GM12878 (cell line): ENCODE results near the gene KDM6B. TPM values are rescaled to one million over a fixed set of nuclear protein-coding genes. Genes with fewer than 3 reads are reported as not detected.

ENCODE experiments used
- BHLHE40 ChIP-seq, 2 experiments: fragments of 450-650 bp in 1 of 2; IDR thresholded peaks; 2 replicates each; pipeline ENCODE4 v1.6.1; 2011 to 2017; ENCODE audit warnings: low read depth in 2 of 2, borderline replicate concordance in 1 of 2, improper control_type of control experiment in 1 of 2, low read length in 1 of 2, mild to moderate bottlenecking in 1 of 2
- ETV6 ChIP-seq, 2 experiments: fragments of 450-650 bp in 1 of 2; IDR thresholded peaks in 1 of 2; conservative IDR thresholded peaks in 1 of 2; 2 replicates each; pipeline ENCODE4 v1.6.1; 2014; ENCODE audit warnings: antibody characterized with exemption in 1 of 2, borderline replicate concordance in 1 of 2, low read depth in 1 of 2, mild to moderate bottlenecking in 1 of 2, moderate library complexity in 1 of 2
- NFXL1 ChIP-seq: fragments of 450-650 bp; IDR thresholded peaks from 2 replicates; pipeline ENCODE4 v1.6.1; 2017; ENCODE audit warnings: antibody characterized with exemption, mild to moderate bottlenecking, borderline replicate concordance
- NR2C2 ChIP-seq: IDR thresholded peaks from 2 replicates; pipeline ENCODE4 v1.6.1; 2011; ENCODE audit warnings: borderline replicate concordance, low read depth; ENCODE audit not compliant: control insufficient read depth, insufficient read length
- NRF1 ChIP-seq: conservative IDR thresholded peaks from 2 replicates; pipeline ENCODE4 v1.6.1; 2011; ENCODE audit warnings: mild to moderate bottlenecking, low read depth, low read length, improper control_type of control experiment
- RAD21 ChIP-seq: IDR thresholded peaks from 2 replicates; pipeline ENCODE4 v1.6.1; 2011; ENCODE audit warnings: mild to moderate bottlenecking, low read depth, low read length, moderate library complexity; ENCODE audit not compliant: insufficient read depth
- RB1 ChIP-seq: fragments of 450-650 bp; formaldehyde crosslinking; IDR thresholded peaks from 2 replicates; pipeline ENCODE4 v1.6.1; 2017; ENCODE audit warnings: mild to moderate bottlenecking, borderline replicate concordance
- SIX5 ChIP-seq: IDR thresholded peaks from 2 replicates; pipeline ENCODE4 v1.6.1; 2011; ENCODE audit warnings: mild to moderate bottlenecking, low read depth, low read length, moderate library complexity; ENCODE audit not compliant: severe bottlenecking
- SMAD1 ChIP-seq: fragments of 450-650 bp; IDR thresholded peaks from 2 replicates; pipeline ENCODE4 v1.6.1; 2018; ENCODE audit warnings: mild to moderate bottlenecking, low read depth; ENCODE audit not compliant: partially characterized antibody
- polyA plus RNA-seq, 11 experiments: library from polyadenylated mRNA; depleted of rRNA in 4 of 11; unstranded in 6 of 11; stranded (reverse) in 5 of 11; fragments of >200 nt; fragmentation: Nextera tagmentation in 4 of 11; fragmentation: Illumina TruSeq in 1 of 11; extraction: Ambion mirVana in 4 of 11; extraction: Trizol in 1 of 11; gene quantifications; 1 replicate in 1 of 11; 2 replicates in 10 of 11; pipeline versions ENCODE4 v1.2.1 to v1.2.3, GENCODE V29; 2011 to 2016; ENCODE audit warnings: inconsistent platforms in 2 of 11, missing spikeins in 2 of 11, low read depth in 1 of 11
- total RNA-seq, 4 experiments: library from RNA; depleted of rRNA in 3 of 4; stranded (reverse); fragments of >200 nt in 3 of 4; fragmentation: Illumina TruSeq in 1 of 4; extraction: Trizol in 1 of 4; gene quantifications; 2 replicates each; pipeline versions ENCODE4 v1.2.1 to v1.2.3, GENCODE V29; 2013 to 2021
- TF ChIP-seq, protein P1 (sequence below): fragments of 450-650 bp; IDR thresholded peaks from 2 replicates; pipeline ENCODE4 v1.6.1; 2016; ENCODE audit warnings: mild to moderate bottlenecking, moderate library complexity, borderline replicate concordance

The KDM6B gene
- total and polyA plus RNA-seq, 10 of the 15 experiments (the other 5 are each of a cell fraction or from before 2014, with no cell fraction given), result 0.05 to 33.5 (median 2.3) TPM

GRCh38 chr17:7858522-7858810, 24.4 kb downstream of the KDM6B start (continued):
- TF ChIP-seq RAD21 (peak; percentile 21; the same call in 1 of the 2 replicates), NFXL1 (no peak), NRF1 (no peak), SIX5 (no peak), BHLHE40 (IDR thresholded peaks at IDR 0.05; ENCODE audit: borderline replicate concordance in 1 of 2, low read depth in 2 of 2, low read length in 1 of 2) (0 out of 4 replicates have a peak, but pooled peaks of 1 of the 2 experiments have one; percentile 11), SMAD1 (no peak), ETV6 (conservative IDR thresholded peaks at IDR 0.05 in 1 of 2, IDR thresholded peaks at IDR 0.05 in 1 of 2; ENCODE audit: borderline replicate concordance in 1 of 2, low read depth in 1 of 2) (no peak), NR2C2 (no peak), RB1 (no peak)
- TF ChIP-seq, protein P1, sequence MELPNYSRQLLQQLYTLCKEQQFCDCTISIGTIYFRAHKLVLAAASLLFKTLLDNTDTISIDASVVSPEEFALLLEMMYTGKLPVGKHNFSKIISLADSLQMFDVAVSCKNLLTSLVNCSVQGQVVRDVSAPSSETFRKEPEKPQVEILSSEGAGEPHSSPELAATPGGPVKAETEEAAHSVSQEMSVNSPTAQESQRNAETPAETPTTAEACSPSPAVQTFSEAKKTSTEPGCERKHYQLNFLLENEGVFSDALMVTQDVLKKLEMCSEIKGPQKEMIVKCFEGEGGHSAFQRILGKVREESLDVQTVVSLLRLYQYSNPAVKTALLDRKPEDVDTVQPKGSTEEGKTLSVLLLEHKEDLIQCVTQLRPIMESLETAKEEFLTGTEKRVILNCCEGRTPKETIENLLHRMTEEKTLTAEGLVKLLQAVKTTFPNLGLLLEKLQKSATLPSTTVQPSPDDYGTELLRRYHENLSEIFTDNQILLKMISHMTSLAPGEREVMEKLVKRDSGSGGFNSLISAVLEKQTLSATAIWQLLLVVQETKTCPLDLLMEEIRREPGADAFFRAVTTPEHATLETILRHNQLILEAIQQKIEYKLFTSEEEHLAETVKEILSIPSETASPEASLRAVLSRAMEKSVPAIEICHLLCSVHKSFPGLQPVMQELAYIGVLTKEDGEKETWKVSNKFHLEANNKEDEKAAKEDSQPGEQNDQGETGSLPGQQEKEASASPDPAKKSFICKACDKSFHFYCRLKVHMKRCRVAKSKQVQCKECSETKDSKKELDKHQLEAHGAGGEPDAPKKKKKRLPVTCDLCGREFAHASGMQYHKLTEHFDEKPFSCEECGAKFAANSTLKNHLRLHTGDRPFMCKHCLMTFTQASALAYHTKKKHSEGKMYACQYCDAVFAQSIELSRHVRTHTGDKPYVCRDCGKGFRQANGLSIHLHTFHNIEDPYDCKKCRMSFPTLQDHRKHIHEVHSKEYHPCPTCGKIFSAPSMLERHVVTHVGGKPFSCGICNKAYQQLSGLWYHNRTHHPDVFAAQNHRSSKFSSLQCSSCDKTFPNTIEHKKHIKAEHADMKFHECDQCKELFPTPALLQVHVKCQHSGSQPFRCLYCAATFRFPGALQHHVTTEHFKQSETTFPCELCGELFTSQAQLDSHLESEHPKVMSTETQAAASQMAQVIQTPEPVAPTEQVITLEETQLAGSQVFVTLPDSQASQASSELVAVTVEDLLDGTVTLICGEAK, result no peak
- TF ChIP-seq, all 136 proteins: peak for 4
